DMS 273 treated with DMSO at 0.1 percent for 48 hours (cell line): ENCODE measurements around the gene CHST15.

Experiments used
- DNase-seq: peaks from one replicate; lab custom pipeline; 2025; lab: John Stamatoyannopoulos, UW

Gene CHST15

GRCh38 chr10:124029559-124029958, 63.8 kb downstream of the CHST15 start:
- DNase-seq: no peak

DNA sequence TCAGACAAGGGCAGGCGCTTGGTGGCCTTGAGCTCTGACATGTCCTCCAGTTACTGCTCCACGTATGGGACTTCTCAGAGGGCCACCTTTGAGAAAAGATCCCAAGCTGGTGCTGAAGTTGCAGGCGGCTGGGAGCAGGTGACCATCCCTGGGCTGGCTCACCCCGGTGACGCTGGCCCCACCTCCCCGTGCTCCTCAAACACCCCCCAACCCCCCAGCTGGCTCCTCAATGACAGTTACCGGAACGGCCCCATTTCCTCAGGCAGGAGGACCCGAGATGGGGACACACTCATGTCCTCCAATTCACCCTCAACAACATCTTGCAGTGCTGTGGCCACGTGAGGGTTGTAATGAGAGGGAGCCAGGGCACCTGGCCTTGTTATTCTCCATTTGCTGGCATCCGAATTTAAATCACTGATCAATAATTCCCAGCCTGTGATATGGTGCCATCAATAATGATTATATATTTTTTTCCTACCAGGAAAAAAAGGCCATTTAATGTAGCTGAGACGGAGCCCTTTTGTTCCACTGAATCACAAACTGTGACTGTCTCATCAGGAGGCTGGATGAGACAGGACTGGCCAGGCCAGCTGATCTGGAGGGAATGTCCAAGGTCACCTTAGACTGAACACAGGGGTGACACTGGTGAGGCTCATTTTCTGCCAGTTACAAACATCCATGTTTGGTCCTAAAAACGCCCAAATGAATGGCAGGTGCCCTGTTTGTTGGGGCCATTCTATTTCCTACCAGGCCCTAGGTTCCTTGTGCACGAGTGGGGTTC, 64.5 kb downstream of the CHST15 start:
- no peak for DNase-seq

- DNase-seq: no peak
Measured at GRCh38 chr10:124027651-124028050, 65.7 kb downstream of the CHST15 start.

DNA sequence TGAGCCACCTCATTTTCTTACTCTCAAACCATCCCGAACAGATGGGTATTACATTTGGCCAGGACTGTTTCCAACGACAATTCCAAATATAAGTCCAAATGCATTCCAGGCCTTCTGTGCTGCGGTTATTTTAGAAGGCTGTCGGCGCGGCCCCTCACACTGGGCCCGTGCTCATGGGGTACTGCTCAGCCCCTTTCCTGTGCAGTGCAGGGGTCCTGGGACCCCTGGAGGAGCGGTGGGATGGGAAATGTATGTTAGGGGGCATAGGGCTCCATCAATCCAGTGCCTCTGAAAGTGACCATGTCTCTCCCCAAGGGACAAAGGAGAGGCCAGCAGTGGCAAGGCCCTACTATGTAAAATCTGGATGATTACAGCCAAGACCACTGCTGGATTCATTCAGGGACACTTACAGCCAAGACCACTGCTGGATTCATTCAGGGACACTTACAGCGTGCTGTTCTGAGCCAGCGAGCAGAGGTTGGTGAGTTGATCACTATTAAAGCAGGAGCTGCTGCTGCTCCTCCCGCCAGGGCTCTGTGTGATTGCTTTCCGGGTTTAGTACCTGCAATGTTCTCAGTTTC, 66.3 kb downstream of the CHST15 start:
- DNase-seq: no peak

- no peak for DNase-seq
Measured at GRCh38 chr10:124026589-124026939, 66.8 kb downstream of the CHST15 start.

GRCh38 chr10:124025660-124026588, 67.5 kb downstream of the CHST15 start:
- DNase-seq: no peak

- DNase-seq: no peak
Measured at GRCh38 chr10:124025152-124025551, 68.2 kb downstream of the CHST15 start.

- no peak for DNase-seq
Measured at GRCh38 chr10:124022066-124022465, 71.3 kb downstream of the CHST15 start.

DNA sequence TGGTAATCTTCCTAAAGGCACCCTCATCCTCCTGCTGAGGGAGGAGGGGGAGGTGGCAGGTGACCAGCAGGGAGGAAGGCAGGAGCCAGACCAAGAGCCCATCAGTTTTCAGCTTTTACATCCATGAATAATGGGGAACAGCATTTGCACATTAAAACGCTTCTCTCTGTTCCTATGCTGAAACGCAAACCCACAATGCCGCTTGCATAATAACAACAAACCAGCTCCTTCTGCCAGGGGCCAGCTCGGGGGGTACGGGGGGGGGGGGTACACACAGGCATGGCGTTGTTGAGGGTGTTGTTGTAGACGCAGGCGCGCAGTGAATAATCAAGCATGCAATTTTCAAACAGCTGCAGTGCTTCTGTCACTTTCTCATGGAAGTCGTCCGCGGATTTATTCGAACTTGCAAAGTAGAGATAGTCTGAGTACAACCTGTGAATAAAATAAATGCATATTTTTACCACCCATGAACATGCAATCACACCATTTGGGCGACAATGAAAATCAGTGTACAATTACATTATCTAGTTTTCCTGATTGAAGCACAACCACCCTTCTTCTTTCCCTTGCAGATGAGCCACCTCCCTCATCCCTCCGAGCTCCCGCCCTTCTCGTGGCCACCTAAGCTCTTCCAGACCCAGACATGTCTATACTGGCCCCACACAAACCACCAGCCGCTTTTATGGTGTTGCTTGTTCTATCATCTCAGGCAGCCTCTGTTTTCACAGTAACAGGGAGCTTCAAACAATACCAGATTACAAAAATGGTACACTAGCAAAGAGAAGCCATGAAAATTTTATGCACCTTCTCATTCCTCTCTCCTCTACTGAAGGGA, 72.2 kb downstream of the CHST15 start:
- no peak for DNase-seq

DNA sequence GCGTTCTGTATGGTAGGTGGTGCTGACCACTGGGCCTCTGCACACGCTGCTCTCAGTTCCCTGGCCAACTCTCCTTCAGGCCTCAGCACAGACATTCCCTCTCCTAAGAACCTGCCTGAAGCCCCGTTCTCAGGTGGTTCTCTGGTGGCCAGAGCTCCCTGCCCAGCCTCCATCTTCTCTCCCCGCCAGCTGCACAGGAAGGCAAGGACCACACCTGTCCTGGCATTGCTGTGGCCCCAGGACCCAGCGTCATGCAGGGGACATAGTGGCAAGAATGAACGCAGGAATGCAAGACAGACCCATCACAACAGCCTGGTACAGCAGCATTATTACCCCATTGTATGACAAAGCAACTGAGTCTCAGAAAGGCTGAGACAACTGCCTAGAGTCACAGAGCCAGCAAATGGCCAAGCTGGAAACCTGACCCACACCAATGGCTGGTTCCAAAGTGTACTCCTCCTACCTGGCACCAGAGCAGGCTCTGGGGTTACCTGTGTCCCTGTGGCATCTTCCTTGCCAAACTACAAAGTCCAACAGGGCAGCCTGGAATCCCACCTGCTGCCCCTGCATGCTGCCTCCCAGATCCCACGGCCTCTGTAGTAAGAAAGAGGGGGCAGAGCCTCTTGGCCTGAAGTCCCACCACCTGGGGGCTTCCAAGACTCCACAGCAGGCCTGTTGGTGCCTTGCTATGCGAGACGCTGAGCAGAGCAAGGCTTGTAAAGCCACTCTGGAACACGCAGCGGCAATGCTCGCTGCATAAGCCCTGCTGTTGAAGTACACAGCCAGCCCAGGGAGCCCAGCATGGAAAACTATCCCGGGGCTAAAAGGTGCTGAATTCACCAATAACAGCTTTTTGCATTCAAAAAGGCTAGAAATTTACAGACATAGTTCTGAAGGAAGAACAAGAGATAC, 73.3 kb downstream of the CHST15 start:
- no peak for DNase-seq

DNA sequence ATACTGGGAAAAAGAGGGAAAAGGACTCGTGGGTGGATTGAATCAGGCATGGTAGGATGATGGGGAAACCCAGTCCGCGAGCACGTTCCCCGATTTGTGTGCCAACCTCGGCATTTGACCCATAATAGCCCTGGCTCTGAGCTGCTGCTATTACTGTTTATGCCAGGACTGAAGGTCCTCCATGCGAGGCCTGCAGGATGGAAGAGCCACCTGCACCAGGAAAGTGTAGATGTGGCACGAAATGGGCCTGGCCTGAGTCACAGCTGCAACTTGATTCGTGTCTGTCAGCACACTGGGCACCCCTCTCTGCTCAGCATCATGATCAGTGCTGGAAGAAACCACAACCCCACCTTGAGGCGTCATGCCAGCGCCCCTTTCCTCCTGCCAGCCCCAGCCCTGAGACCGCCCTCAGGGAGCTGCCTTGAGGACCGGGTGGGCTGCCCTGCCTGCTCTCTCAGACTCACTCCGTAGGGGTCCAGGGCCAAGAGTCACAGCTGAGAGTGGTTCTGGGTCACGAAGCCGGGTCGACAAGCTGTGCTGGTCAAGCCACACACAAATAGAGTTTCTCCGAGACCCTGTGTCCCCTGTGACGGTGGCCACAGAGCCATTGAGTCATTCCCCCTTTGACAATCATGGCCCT, 74.4 kb downstream of the CHST15 start:
- DNase-seq: no peak

DNA sequence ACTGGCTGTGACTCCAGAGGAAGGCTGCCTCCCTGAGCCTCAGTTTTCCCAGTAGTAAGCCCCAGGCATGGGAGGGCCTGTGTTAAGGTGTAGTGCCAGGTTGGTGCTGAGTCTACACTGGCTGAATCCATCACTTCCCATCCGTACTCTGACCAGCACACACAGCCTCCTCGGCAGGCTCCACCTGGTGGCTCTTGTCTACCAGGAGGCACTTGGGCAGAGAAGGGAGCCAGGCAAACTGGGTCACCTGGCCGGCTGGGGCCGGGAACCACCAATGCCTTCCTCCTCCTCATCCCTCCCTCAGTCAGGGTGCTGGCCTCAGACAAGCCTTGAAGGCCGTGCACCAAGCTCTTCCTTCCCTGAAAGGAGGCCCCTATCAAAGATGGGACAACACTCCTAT, 75.7 kb downstream of the CHST15 start:
- no peak for DNase-seq

GRCh38 chr10:124016804-124017375, 76.5 kb downstream of the CHST15 start:
- no peak for DNase-seq

DNA sequence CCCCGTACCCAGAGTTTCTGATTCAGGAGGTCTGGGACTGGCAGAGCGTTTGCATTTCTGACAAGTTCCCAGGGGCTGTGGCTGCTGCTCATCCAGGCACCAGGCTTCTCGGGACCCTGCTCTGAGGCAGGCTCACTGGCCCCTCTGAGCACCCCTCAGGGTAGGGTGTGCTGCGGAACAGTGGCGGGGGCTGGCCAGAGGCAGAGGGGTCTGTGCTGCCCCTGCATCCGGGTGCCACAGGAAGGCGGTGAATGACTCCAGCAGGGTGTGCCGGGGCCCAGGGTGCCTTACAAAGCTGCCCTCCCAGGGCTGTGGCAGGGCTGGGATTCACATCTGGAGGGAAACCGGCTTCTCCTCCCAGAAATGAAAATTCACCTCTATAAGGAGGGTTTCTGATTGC, 77.4 kb downstream of the CHST15 start:
- no peak for DNase-seq

- no peak for DNase-seq
Measured at GRCh38 chr10:124014416-124015154, 78.8 kb downstream of the CHST15 start.

- no peak for DNase-seq
Measured at GRCh38 chr10:124013916-124014315, 79.5 kb downstream of the CHST15 start.

- DNase-seq: no peak
Measured at GRCh38 chr10:124012991-124013390, 80.4 kb downstream of the CHST15 start.

DNA sequence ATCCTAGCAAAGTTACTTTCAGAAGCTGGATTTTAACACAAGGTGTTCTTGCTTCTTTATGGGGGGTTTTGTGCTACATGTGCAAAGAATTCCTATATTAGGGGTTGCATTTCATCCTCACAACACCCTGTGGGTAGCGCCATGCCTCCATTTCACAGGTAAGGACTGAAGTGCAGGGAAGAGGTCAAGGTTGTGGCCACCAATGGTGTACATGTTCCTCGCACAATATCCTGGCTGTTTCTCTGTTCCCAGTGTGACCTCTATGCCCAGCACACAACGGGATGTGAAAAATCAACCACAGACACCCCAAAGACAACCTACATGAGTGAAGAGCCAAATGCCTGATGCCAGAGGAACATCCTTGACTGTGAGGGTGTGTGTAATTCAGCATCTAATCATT, 80.8 kb downstream of the CHST15 start:
- DNase-seq: no peak

DNA sequence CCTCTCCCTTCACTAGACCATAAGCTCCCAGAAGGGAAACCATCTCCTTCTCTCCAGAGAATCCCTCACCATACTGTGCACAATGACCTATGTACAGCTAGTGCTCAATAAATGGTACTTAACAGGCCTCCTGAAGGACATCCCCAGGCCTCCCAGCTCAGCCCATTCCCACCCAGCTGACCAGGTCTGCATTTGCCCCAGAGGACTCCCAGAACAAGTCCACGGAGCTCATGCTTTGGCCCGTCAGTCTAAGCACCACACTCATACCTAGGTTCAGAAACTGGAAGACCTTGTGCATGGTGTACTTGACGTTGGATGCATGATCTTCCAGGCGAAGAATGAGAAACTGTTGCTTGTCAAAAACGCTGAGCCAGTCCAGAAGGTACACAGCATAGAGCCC, 81.3 kb downstream of the CHST15 start:
- DNase-seq: no peak
